Testis (tissue), 3 donors: Measurements from ENCODE around the gene MNX1. TPM values are rescaled to one million over a fixed set of nuclear protein-coding genes. Genes with fewer than 3 reads are reported as not detected.

Experiments used
- DNase-seq: peaks from one replicate; pipeline ENCODE4 v3.0.0-alpha.2; 2019
- H3K27ac ChIP-seq, 2 donors: fragments of 200-600 bp; sonication (generic); one replicate each; pipeline ENCODE4 v1.5.1; 2019
- H3K27me3 ChIP-seq: fragments of 200-600 bp; sonication (generic); one replicate; pipeline ENCODE4 v1.5.1; 2019
- H3K36me3 ChIP-seq: fragments of 200-600 bp; sonication (generic); one replicate; pipeline ENCODE4 v1.5.1; 2017; ENCODE audit warnings: low read depth; ENCODE audit errors: missing control alignments
- H3K4me1 ChIP-seq: fragments of 200-600 bp; sonication (generic); one replicate; pipeline ENCODE4 v1.5.1; 2019
- H3K4me3 ChIP-seq, 2 donors: fragments of 200-600 bp; sonication (generic); one replicate each; pipeline ENCODE4 v1.5.1; 2017 to 2019
- H3K9me3 ChIP-seq: fragments of 200-600 bp; sonication (generic); one replicate; pipeline ENCODE4 v1.5.1; 2017
- POLR2A ChIP-seq: fragments of 450-650 bp; IDR thresholded peaks from one replicate; pipeline ENCODE4 v1.6.1; 2017; ENCODE audit warnings: antibody characterized with exemption, mild to moderate bottlenecking, moderate library complexity
- whole genome bisulfite sequencing, 2 donors: methylation state at CpG; one replicate each; pipeline ENCODE4 v1.1.5; 2018; 5-methylcytosine and 5-hydroxymethylcytosine counted together
- intact Hi-C: fragments of 100-400 bp; cut with DNase I; formaldehyde crosslinking; loops from one replicate; pipeline ENCODE4 v1.15.1; 2023; ENCODE audit warnings: low total_unique reads
- polyA plus RNA-seq: library from polyadenylated mRNA; stranded (reverse); fragments of 350-450 nt; fragmentation: Illumina TruSeq; extraction: RNeasy Lipid Tissue Mini Kit (QIAGEN cat#74804); gene quantifications from one replicate; pipeline ENCODE4 v1.2.3, GENCODE V29; 2014; ENCODE audit warnings: low read depth, low replicate concordance; ENCODE audit not compliant: insufficient read depth
- total RNA-seq, 2 donors: library from RNA; depleted of rRNA; stranded (reverse); fragments of >200 nt; gene quantifications; one replicate each; pipeline ENCODE4 v1.2.3, GENCODE V29; 2016
- TF ChIP-seq, protein P1 (sequence below), 3 experiments: fragments of 450-650 bp in 2 of 3; fragments of 200-600 bp in 1 of 3; sonication (generic) in 1 of 3; IDR thresholded peaks; one replicate each; pipeline ENCODE4 v1.5.1; 2016 to 2019; ENCODE audit warnings: antibody characterized with exemption in 3 of 3, mild to moderate bottlenecking in 2 of 3, moderate library complexity in 1 of 3

The MNX1 gene
- total and polyA plus RNA-seq, 3 donors from 2014 or later = 1.5 to 3.3 (median 3.0) TPM

GRCh38 chr7:157006205-157006747, 4.2 kb downstream of the MNX1 start:
- no peak overlapping the region for H3K4me3 ChIP-seq
- no peaks in the 10 kb centered on the region for H3K9me3 ChIP-seq
- intact Hi-C loops = no loop called here
- no peak overlapping the region for H3K27ac ChIP-seq
- no peaks in the 10 kb centered on the region for H3K36me3 ChIP-seq
- H3K27me3 ChIP-seq = no peaks in the 10 kb centered on the region
- TF ChIP-seq, protein P1, sequence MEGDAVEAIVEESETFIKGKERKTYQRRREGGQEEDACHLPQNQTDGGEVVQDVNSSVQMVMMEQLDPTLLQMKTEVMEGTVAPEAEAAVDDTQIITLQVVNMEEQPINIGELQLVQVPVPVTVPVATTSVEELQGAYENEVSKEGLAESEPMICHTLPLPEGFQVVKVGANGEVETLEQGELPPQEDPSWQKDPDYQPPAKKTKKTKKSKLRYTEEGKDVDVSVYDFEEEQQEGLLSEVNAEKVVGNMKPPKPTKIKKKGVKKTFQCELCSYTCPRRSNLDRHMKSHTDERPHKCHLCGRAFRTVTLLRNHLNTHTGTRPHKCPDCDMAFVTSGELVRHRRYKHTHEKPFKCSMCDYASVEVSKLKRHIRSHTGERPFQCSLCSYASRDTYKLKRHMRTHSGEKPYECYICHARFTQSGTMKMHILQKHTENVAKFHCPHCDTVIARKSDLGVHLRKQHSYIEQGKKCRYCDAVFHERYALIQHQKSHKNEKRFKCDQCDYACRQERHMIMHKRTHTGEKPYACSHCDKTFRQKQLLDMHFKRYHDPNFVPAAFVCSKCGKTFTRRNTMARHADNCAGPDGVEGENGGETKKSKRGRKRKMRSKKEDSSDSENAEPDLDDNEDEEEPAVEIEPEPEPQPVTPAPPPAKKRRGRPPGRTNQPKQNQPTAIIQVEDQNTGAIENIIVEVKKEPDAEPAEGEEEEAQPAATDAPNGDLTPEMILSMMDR (IDR thresholded peaks at IDR 0.05) = no peak
- TF ChIP-seq POLR2A = no peak
- peaks cover 11% of the 10 kb centered on the region for H3K4me1 ChIP-seq
- 6 to 7% methylated on average over 36 to 39 of the region's 39 CpGs for WGBS, 2 donors
- no peak for DNase-seq

DNA sequence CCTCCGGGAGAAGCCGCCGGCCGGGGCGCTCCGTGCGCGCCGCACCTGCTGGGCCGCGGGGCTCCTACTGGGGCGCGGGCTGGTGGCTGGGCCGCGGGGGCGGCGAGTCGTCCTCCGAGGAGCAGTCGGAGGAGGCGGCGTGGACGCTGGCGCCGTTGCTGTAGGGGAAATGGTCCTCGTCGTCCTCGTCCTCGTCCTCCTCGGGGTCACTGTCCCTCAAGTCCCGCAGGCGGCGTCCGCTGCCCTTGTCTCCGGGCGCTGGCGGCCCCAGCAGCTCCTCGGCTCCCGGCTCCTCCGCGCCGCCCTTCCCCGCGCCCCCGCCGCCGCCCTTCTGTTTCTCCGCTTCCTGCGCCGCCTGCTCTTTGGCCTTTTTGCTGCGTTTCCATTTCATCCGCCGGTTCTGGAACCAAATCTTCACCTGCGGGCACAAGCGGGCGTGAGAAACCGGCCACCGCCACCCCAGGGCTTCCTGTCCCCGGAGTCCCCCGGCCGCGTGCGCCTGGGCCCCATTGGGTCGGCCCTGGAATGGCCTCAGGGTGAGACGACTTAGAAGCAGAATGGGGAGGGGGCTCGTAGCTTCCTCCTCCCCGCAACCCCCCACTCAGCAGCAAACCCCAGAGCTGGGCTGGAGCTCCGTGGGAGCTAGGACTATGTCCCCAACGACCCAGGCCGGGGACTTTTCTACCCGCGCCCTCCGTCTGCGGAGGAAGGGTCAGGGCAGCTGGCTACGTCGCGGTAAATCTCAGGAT, 4.8 kb downstream of the MNX1 start:
- peaks cover under 1% of the 10 kb centered on the region for H3K27me3 ChIP-seq
- WGBS, 2 donors = 1 to 2% methylated on average over 40 to 45 of the region's 77 CpGs
- DNase-seq = no peak
- TF ChIP-seq, protein P1 (IDR thresholded peaks at IDR 0.05) = no peak
- TF ChIP-seq POLR2A = no peak
- H3K4me3 ChIP-seq = no peak overlapping the region
- intact Hi-C loops = no loop called here
- H3K36me3 ChIP-seq = no peaks in the 10 kb centered on the region
- no peaks in the 10 kb centered on the region for H3K9me3 ChIP-seq
- peaks cover 6% of the 10 kb centered on the region for H3K4me1 ChIP-seq
- H3K27ac ChIP-seq = no peak overlapping the region

GRCh38 chr7:157004521-157005455, 5.7 kb downstream of the MNX1 start:
- Histone ChIP-seq H3K27me3 (peaks cover 6% of the 10 kb centered on the region), H3K4me3 (no peak overlapping the region), H3K4me1 (peaks cover 6% of the 10 kb centered on the region), H3K27ac (no peak overlapping the region), H3K36me3 (no peaks in the 10 kb centered on the region), H3K9me3 (no peaks in the 10 kb centered on the region)
- DNase-seq = no peak
- TF ChIP-seq POLR2A = no peak
- TF ChIP-seq, protein P1 (IDR thresholded peaks at IDR 0.05) = no peak
- 5 to 7% methylated on average over 39 to 45 of the region's 56 CpGs for WGBS, 2 donors
- intact Hi-C loops = no loop called here

DNA sequence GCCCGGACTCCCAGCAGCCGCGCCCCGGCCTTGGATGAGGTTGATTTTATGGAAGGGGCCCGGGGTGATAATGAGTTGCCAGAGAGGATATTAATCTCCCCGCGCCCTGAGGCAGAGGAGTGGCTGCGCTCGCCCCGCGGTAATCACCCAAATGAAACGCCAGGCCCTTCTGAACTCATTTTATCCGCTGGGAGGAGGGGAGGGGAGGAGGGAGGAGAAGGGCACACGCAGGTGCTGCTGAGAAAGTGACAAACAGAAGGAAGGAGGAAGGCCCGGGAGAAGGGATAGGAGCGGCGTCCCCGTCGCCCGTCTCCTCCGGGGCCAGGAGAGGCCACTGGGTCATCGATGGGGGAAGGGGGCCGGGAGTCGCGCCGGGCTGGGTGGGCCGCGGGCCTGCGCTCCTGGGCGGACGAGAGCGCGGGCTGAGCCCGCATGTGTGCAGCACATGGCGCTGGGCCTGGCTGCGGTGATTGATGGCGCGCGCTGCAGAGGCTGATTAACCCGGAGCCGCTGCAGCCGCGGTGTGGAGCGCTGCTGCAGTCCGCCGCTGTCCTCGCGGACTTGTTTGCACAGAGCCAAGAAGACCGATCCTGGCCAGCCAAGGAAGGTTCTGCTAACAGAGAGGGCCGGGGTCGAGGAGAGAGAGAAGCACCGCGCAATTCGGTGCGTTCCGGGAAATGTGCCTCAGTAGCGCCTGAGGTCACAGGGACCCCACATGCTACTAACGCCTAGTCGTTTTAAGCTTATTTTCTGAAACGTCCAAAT, 6.5 kb downstream of the MNX1 start:
- intact Hi-C loops = no loop called here
- no peaks in the 10 kb centered on the region for H3K9me3 ChIP-seq
- no peak overlapping the region for H3K4me3 ChIP-seq
- TF ChIP-seq POLR2A = no peak
- peaks cover 6% of the 10 kb centered on the region for H3K27me3 ChIP-seq
- H3K36me3 ChIP-seq = no peaks in the 10 kb centered on the region
- no peak for DNase-seq
- peaks cover 6% of the 10 kb centered on the region for H3K4me1 ChIP-seq
- 3% methylated on average over 33 to 58 of the region's 60 CpGs for WGBS, 2 donors
- no peak overlapping the region for H3K27ac ChIP-seq
